HT-29 (cell line): ENCODE results near the gene ZNF12. TPM values are rescaled to one million over a fixed set of nuclear protein-coding genes. Genes with fewer than 3 reads are reported as not detected.

Experiments
- DNase-seq: peaks from one replicate; pipeline ENCODE4 v3.0.0-alpha.2; 2015; ENCODE audit warnings: low spot score
- total RNA-seq: library from RNA; depleted of rRNA; stranded (reverse); fragments of >200 nt; shearing (Covaris generic); gene quantifications from 2 replicates; pipeline ENCODE4 v1.2.3, GENCODE V29; 2014; rRNA removed

Gene ZNF12
- total RNA-seq, 1 experiment from 2014 or later = 17.2 TPM

DNA sequence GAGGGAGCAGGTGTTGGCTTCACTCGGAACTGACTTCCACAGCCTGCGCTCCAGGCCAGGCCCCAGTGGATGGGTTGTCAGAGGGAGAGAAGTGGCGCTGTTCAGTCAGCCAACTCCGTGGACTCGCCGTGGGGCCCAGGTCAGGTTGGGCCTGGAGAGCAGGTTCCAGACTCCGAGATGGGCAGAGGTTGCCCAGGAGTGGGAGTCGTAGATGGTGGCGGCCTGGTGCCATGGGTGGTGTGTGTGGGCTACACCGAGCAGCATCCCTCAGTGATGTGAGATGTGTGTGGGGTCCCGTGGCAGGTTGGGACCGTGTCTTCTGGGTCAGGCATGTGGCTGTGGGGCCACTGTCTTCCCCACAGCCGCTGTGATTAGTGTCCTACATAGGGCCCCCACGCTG is 59.2 kb downstream of the ZNF12 start:
- no peak for DNase-seq

DNA sequence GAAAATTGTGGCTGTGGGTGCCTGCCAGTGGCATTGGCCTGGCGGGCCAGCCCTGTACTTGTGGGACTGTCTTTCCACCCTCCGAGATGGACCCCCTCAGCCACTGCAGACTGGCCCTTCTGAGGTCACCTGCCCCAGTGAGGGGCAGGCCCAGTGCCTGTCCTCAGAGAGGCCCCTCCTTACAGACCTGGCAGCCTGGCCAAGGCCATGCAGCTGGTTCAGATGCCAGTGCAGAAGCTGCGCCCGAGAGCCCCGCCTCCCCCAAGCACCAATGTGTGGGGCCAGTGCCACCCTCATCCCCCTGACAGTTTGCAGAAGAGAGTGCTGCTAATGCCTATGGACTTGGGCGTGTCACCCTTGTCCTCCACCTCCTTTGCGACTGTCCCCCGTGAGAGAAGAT is 59.7 kb downstream of the ZNF12 start:
- DNase-seq = no peak

DNA sequence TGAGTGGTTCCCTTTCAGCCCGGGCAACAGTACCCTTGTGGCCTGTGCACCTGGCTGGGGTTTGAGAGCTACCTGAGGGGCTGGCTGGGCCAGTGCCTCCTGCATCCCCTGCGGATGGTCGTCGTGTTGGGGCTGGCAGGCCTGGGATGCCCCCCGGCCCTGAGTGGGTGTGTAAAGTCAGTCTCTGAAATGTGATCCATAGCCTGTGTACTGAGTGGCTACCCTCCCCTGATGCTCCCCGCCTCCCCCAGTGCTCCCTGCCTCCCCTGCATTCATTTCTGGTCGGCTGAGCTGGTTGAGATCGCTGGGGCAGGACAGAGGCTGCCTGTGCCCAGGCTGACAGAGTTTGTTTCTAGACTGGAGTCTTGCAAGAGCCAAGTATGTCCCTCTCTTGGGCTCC is 60.3 kb downstream of the ZNF12 start:
- no peak for DNase-seq

DNA sequence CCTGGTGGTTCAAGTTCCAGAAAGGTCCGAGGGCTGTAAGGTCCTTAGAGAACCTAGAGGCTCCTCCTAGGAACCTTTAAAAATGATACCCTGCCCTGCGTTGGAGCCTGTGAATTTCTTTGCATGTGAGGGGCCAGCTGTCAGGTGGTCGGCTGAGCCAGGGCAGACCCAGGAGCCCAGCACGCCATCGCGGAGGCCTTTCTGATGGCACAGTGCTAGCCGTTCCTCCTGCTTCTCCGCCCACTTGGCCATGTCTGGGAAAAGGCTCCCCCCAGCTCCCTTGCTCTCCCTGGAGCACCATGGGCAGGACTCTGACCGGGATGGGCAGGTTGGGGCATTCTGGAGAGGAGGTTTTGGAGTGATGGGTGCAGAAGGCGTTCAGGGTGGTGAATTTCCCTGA is 62.0 kb downstream of the ZNF12 start:
- no peak for DNase-seq

DNA sequence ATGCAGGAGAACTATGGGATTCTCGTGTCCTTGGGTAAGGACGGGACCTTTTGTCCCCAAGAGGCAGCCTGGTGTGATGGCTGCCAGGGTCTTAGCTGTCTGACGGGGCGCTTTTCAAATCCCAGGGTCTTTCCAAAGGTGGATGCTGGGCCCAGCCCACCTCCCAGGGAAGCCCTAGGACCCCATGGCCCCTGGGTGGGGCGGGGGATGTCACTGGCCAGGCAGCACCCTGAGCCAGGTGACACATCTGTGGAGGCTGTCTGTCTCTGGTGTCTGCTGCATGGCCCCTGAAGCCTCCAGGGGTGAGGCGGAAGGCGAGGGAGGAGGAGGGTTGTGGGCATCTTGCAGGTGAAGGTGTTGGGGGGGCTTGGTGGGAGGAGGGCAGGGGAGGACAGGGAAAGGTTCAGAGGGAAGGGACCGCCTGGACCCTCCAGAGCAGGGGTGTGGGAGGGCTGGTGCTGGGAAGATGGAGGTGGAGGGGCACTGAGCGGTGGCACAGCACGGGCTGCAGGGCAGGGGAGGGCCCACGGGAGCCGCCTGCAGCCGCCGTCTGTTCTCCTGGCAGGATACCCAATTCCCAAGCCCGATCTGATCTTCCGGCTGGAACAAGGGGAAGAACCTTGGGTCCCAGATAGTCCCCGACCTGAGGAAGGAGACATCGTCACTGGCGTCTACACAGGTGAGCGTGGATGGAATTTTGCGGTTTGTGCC is 62.7 kb downstream of the ZNF12 start:
- DNase-seq = no peak

DNA sequence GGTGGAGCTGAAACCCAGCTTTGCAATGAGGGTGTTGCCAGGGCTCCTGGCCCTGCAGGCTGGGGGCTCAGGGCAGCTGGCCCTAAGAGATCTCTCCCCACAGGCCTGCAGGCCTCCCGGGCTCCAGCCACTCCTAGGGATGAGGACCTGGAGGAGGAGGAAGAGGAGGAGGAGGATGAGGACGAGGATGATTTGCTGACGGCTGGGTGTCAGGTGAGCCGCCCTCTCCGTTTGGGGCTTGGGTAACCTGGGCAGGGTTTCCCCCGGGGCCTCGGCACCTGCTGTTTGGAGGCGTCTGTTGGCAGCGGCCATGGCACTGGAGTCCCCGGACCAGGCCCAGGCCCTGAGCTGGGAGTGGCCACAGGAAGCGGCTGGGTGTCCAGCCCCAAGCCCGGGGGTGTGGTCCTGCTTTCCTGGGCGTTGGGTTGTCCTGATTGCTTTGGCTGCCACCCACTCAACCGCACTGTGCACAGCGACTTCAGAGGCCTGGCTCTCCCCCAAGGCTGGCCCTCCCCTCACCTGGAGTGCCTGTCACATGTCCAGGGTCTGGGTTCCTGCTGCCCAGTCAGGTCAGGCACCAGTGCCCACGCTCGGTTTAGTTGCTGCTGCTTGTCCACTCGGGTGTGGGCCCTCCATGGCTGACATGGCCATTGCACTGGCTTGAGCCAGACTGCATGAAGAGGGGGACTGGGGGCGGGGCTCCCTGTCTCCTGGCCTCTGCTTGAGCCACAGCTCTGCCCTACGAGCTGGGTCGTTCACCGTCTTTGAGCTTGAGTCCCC is 63.7 kb downstream of the ZNF12 start:
- DNase-seq = no peak

DNA sequence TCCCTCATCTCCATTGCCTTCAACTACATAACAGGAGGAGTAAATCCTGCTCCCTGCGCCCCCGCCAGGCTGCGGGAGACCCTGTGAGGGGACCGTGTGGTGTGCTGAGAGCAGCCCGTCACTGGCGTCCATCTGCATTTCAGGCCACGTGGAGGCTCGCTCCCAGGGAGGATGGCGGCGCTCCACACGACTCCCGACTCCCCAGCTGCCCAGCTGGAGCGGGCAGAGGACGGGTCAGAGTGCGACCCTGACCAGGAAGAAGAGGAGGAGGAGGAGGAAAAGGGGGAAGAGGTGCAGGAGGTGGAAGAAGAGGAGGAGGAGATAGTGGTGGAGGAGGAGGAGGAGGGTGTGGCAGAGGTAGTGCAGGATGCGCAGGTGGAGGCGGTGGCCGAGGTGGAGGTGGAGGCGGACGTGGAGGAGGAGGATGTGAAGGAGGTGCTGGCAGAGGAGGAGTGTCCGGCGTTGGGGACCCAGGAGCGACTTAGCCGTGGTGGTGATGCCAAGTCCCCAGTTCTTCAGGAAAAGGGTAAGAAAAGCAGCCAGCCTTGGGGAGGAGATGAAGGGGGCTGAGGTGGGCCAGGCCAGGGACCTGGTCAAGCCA is 64.4 kb downstream of the ZNF12 start:
- DNase-seq = no peak

DNA sequence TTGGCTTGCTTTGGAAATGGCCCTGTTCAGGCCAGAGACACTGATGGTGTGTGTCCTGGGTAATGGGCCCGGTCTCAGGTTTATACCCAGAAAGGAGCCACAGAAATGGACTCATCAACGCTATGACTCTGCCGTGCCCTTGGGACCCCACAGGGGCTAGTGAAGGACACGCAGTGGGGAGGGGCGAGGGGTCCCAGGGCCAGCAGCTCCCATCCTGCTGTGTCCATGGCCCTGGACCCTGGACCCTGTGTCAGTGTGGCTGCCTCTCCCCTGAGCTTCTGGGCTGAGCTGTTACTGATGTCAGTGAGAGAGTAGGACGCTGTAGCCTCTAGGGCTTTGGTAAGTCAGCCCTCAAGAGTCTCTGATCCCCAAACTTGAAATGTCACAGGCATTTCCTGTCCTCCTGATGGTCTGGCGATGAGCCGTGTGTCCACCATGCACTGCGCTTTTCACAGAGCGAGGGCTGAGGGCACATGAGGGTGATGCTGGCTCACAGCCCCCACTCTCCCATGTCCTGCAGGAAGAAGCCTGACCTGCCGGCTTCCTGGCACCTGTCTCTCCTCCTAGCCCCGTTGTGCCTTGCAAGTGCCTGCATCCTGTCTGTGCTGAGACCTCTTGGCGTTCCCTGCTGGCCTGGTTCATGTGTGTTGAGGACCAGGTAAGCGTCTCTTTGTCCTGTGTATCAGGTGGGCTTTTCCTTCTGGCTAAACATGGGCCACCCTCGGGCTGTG is 65.3 kb downstream of the ZNF12 start:
- DNase-seq = no peak

DNA sequence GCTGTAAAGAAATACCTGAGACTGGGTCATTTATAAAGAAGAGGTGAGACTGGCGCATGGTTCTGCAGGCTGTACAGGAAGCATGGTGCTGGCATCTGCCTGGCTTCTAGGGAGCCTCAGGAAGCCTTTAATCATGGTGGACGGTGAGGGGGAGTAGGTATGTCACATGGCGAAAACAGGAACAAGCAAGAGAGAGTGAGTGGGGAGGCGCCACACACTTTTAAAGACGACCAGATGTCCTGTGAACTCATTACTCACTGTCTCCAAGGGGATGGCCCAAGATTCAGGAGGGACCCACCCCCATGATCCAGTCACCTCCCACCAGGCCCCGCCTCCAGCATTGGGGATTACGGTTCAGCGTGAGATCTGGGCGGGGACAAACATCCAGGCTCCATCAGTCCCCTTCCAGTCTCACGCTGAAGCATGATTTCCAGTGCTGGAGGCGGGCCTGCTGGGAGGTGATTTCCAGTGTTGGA is 66.5 kb downstream of the ZNF12 start:
- DNase-seq = no peak

DNA sequence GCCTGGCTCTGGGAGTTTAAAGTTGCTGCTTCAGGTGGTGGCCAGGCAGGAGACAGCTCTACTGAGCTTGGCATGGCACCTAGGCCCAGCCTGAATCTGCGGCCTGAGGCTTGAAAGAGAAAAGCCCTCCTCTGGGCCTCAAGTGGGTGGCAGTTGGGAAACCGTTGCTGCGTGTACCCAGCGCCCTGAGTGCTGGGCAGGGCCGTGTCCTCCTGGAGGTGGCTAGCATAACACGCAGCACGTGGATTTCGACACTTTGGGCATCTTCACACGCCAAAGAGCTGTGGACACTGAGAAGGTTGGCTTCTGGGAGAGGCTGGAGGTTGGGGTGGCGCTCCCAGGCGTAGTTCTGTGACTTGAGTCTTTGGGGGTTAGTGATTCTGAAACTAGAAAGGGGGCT is 67.1 kb downstream of the ZNF12 start:
- DNase-seq = no peak

DNA sequence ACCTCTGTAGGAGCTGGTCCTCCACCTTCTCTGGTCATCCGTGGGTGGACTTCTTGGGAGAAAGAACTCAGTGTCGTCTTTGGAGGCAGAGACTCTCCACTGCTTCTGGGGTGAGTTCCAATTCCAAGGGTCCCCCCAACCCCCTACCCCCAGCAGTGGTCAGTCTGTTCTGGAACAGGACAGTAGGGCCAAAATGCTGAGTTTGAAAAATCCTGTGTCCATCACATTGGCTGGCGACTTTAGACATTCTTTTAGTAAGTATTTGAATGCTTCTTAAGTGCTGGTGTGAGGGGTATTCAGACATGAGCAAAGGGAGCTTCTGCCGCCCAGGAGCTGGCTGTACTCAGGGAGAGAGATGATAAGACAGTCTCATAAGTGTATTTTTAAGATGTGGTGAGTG is 67.7 kb downstream of the ZNF12 start:
- no peak for DNase-seq

Other genes with a start within 250 kb of the ZNF12 start
- gene KDELR2, start 222.8 kb downstream of the ZNF12 start, total RNA-seq = 93.0 and 114 TPM in 2 replicates
- gene GRID2IP, start 155.5 kb downstream of the ZNF12 start, total RNA-seq = not detected in 2 replicates
- gene ZDHHC4, start 129.5 kb downstream of the ZNF12 start, total RNA-seq = 40.8 and 42.1 TPM in 2 replicates
- 27.6 and 29.5 TPM in 2 replicates for gene INTS15, start 116.9 kb downstream of the ZNF12 start, total RNA-seq
- 0.31 TPM in 1 of 2 replicates, not detected in the other for gene ZNF853, start 91.3 kb downstream of the ZNF12 start, total RNA-seq
- 32.8 and 35.9 TPM in 2 replicates for gene ZNF316, start 69.6 kb downstream of the ZNF12 start, total RNA-seq
- 0.08 TPM in 1 of 2 replicates, not detected in the other for gene RSPH10B2, start 47.2 kb upstream of the ZNF12 start, total RNA-seq
- gene CCZ1B, start 119.3 kb upstream of the ZNF12 start, total RNA-seq = 29.8 and 31.7 TPM in 2 replicates